HG03520 (cell line): Measurements from ENCODE around the gene MCCC1.
"Not testable (repeated sequence)": the region's sequence is repeated elsewhere in the genome, so short reads cannot be mapped to it uniquely, and the experiment has no call there.

Experiments used
- ATAC-seq: cut with Tn5 transposase; IDR thresholded peaks from one replicate; pipeline ENCODE4 v1.9.1; 2021; ENCODE audit warnings: mild to moderate bottlenecking, moderate library complexity; ENCODE audit not compliant: unreplicated experiment

MCCC1 gene

GRCh38 chr3:182993486-182994201 lies 105.7 kb downstream of the MCCC1 start:
- ATAC-seq = not testable (repeated sequence)

- ATAC-seq = no peak
Measured at GRCh38 chr3:182989566-182989965, 109.7 kb downstream of the MCCC1 start.

GRCh38 chr3:182986021-182986420 lies 113.3 kb downstream of the MCCC1 start:
- no peak for ATAC-seq

- ATAC-seq = no peak
Measured at GRCh38 chr3:182983876-182984275, 115.4 kb downstream of the MCCC1 start.

GRCh38 chr3:182981038-182981380 lies 118.3 kb downstream of the MCCC1 start:
- ATAC-seq = no peak

GRCh38 chr3:182980204-182981037 lies 118.9 kb downstream of the MCCC1 start, which contains the start of gene DCUN1D1:
Gene DCUN1D1, minus strand, starts transcription at chr3:182980538. Its CDS starts 49 bp downstream, at chr3:182980489.
- ATAC-seq = peak; percentile 87

- no peak for ATAC-seq
Measured at GRCh38 chr3:182979674-182980191, 119.6 kb downstream of the MCCC1 start.

- no peak for ATAC-seq
Measured at GRCh38 chr3:182979103-182979673, 120.1 kb downstream of the MCCC1 start.

- ATAC-seq = no peak
Measured at GRCh38 chr3:182978387-182978786, 120.9 kb downstream of the MCCC1 start.

- no peak for ATAC-seq
Measured at GRCh38 chr3:182973047-182973446, 126.2 kb downstream of the MCCC1 start.

- ATAC-seq = no peak
Measured at GRCh38 chr3:182972387-182972786, 126.9 kb downstream of the MCCC1 start.

GRCh38 chr3:182971637-182972036 lies 127.7 kb downstream of the MCCC1 start:
- ATAC-seq = no peak

- no peak for ATAC-seq
Measured at GRCh38 chr3:182970811-182971418, 128.4 kb downstream of the MCCC1 start.

- ATAC-seq = no peak
Measured at GRCh38 chr3:182969853-182970252, 129.4 kb downstream of the MCCC1 start.

GRCh38 chr3:182969277-182969676 lies 130.0 kb downstream of the MCCC1 start:
- ATAC-seq = no peak

- peak; percentile 44 for ATAC-seq
Measured at GRCh38 chr3:182967218-182968204, 131.8 kb downstream of the MCCC1 start.

GRCh38 chr3:182965861-182966366 lies 133.4 kb downstream of the MCCC1 start:
- no peak for ATAC-seq
